Measurements from ENCODE around the gene OR5H1. TPM values are rescaled to one million over a fixed set of nuclear protein-coding genes. Genes with fewer than 3 reads are reported as not detected.

The OR5H1 gene
- polyA plus RNA-seq, 3 donors, result not detected

DNA sequence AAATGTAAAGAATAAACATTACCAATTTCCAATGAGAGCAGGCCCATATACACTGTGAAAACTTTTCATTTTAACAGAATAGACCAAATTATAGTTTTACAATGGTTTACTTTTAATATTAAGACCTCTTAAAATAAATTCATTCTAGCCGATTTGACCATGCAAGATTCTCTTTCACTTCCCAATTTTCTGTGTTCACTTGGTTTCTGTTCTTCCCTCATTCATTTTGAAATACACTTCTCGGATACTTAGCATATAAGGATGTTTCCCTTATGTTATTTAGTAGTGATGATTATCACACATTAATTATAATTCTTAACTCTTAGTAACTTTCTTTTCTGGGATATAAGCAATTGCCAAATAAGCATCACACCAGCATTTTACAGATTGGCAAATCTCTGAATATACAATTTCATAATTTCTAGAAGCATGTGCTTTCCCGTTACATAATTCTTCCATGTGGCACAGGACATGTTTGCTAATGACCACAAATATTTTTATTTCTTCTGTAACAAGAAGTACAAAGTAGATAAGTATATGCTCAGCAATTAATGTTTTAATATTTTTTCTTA, 49.9 kb downstream of the OR5H1 start:
- WGBS, 3 donors, result 63 to 69% (median 64%) methylated on average over 3 of the region's 3 CpGs
- no peak overlapping the region for H3K27ac ChIP-seq (ENCODE audit: low read depth, low read length)

DNA sequence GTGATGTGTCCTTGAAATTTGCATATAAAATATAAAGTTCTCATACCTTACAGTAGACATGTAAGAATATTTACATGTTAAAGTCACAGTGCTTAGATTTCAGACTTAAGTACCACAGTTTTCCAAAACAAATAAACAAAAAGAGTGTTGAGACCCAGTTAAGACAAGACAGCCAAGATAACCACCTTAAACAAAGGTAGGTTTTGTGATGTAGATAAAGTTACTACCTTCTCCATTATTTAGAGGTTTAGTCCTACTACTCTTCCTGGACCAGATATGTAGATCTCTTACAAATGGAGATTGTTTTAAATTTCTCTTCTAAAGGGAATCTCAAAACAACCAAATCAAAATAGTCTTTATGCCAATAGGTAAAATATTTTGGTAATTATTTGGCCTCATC, 51.7 kb downstream of the OR5H1 start:
- no peak overlapping the region for H3K27ac ChIP-seq (ENCODE audit: low read depth, low read length)

DNA sequence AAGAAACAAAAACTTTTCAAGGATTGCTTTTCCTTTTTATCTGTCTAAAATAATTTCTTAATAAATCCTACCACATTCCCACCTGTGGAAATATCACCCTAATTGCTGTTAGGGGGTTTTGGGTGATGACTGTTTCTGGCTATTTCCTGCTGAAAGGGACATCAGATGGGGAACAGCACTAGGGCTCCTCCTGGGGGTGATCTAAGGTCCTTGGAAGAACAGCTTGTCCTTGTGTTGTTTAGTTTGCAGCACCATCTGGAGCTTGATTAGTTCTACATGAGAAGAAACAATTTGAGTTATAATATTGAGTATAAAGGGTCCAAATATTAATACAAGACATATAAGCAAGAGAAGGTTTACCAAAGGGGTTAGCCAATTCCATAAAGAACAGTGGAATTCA, 54.7 kb downstream of the OR5H1 start:
- no peak overlapping the region for H3K27ac ChIP-seq (ENCODE audit: low read depth, low read length)

Other genes starting within 250 kb of the OR5H1 start
- 10 to 100 TPM; 13.1 to 21.5 (median 20.3) TPM for gene RIOX2, start 158.3 kb upstream of the OR5H1 start, polyA plus RNA-seq
- gene GABRR3, start 95.4 kb upstream of the OR5H1 start, polyA plus RNA-seq, result not detected
- not detected for gene OR5AC2, start 43.5 kb upstream of the OR5H1 start, polyA plus RNA-seq
- gene OR5H14, start 16.8 kb downstream of the OR5H1 start, polyA plus RNA-seq, result not detected
- not detected for gene OR5H15, start 36.0 kb downstream of the OR5H1 start, polyA plus RNA-seq
- not detected for gene OR5H6, start 133.5 kb downstream of the OR5H1 start, polyA plus RNA-seq
- gene OR5H2, start 151.8 kb downstream of the OR5H1 start, polyA plus RNA-seq, result not detected
- not detected for gene OR5K4, start 223.1 kb downstream of the OR5H1 start, polyA plus RNA-seq